SU-DHL-6 (cell line): Measurements from ENCODE around the gene CFAP58.

Experiments used
- EZH2phosphoT487 ChIP-seq: fragments of 200-600 bp; sonication (generic), shearing (Covaris generic); conservative IDR thresholded peaks from 2 replicates; pipeline ENCODE4 v1.6.1; 2018; ENCODE audit warnings: mild to moderate bottlenecking, antibody characterized with exemption, low read length, moderate library complexity, mixed read lengths
- TF ChIP-seq, protein P1 (sequence below): fragments of 200-600 bp; sonication (generic); IDR thresholded peaks from one replicate; pipeline ENCODE4 v1.5.1; 2017; ENCODE audit warnings: antibody characterized with exemption, mild to moderate bottlenecking, low read length, moderate library complexity; ENCODE audit not compliant: insufficient read depth, poor library complexity, severe bottlenecking

DNA sequence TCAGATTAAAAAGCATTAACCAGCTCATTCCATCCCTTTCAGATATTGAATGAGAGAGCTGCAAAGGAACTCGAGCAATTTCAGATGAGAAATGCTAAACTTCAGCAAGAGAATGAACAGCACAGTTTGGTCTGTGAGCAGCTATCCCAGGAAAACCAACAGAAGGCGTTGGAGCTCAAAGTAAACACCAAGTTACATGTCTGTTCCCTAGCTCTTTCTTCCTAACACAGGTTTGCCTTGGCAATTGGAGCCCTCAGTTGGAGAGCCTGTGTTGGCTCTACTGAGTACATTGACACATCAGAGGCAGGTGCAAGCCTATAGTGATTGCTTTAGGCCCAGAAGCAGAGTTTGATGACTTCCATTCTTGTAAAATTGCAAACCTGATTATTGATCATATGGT, 14.7 kb downstream of the CFAP58 start:
- TF ChIP-seq, protein P1, sequence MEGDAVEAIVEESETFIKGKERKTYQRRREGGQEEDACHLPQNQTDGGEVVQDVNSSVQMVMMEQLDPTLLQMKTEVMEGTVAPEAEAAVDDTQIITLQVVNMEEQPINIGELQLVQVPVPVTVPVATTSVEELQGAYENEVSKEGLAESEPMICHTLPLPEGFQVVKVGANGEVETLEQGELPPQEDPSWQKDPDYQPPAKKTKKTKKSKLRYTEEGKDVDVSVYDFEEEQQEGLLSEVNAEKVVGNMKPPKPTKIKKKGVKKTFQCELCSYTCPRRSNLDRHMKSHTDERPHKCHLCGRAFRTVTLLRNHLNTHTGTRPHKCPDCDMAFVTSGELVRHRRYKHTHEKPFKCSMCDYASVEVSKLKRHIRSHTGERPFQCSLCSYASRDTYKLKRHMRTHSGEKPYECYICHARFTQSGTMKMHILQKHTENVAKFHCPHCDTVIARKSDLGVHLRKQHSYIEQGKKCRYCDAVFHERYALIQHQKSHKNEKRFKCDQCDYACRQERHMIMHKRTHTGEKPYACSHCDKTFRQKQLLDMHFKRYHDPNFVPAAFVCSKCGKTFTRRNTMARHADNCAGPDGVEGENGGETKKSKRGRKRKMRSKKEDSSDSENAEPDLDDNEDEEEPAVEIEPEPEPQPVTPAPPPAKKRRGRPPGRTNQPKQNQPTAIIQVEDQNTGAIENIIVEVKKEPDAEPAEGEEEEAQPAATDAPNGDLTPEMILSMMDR, result no peak
- TF ChIP-seq EZH2phosphoT487, result no peak
